GM12878 (cell line): Measurements from ENCODE around the gene DRD1. TPM values are rescaled to one million over a fixed set of nuclear protein-coding genes. Genes with fewer than 3 reads are reported as not detected.

ENCODE experiments used
- ATAC-seq: fragments of 200-7000 bp; cut with Tn5 transposase; 3 replicates; pipeline ENCODE4 v1.9.1; 2020; ENCODE audit warnings: mild to moderate bottlenecking, moderate library complexity
- BruUV-seq: library from RNA; stranded (reverse); fragments of 400-500 nt; replicated peaks from 2 replicates; lab custom pipeline; 2021; lab: Mats Ljungman, UMichigan
- CTCF ChIA-PET: fragments of 300-600 bp; sonication (Branson Sonifier 250); formaldehyde crosslinking; extraction: SDS; loops from one replicate; lab custom pipeline; 2021; ENCODE audit warnings: inconsistent platforms; lab: Yijun Ruan, JAX
- POLR2A ChIA-PET: fragments of 350-600 bp; formaldehyde crosslinking; extraction: SDS; loops from one replicate; lab custom pipeline; 2021; ENCODE audit warnings: inconsistent platforms; lab: Charles Lee
- RAD21 ChIA-PET: fragments of 300-600 bp; sonication (Branson Sonifier 250); formaldehyde crosslinking; loops from one replicate; lab custom pipeline; 2023; ENCODE audit warnings: antibody characterized with exemption; ENCODE audit not compliant: unreplicated experiment; lab: Charles Lee
- SMC1A ChIA-PET: fragments of 300-600 bp; sonication (Branson Sonifier 250); formaldehyde crosslinking; loops from one replicate; lab custom pipeline; 2023; ENCODE audit not compliant: unreplicated experiment, uncharacterized antibody; lab: Charles Lee
- DNase-seq: peaks from one replicate; pipeline ENCODE4 v3.0.0-alpha.2; 2011; ENCODE audit warnings: low read depth, low spot score
- FAIRE-seq: peaks from 3 replicates; lab custom pipeline; 2011; peaks lifted over from hg19 to GRCh38; lab: Jason Lieb, UNC
- H2AFZ ChIP-seq: 2 replicates; pipeline ENCODE4 v1.6.0; 2011; ENCODE audit warnings: low read depth, low read length, control low read depth; ENCODE audit not compliant: control insufficient read depth
- H3K27ac ChIP-seq: 2 replicates; pipeline ENCODE4 v1.5.1; 2011; ENCODE audit warnings: control low read depth; ENCODE audit not compliant: control insufficient read depth, insufficient read depth
- H3K27me3 ChIP-seq, 2 experiments: replicated peaks in 1 of 2; 2 replicates each; pipeline versions ENCODE4 v1.6.0 to v1.6.1; 2011; ENCODE audit warnings: low read length in 1 of 2; ENCODE audit not compliant: control insufficient read depth in 2 of 2, insufficient read depth in 2 of 2
- H3K36me3 ChIP-seq, 2 experiments: 2 replicates each; pipeline ENCODE4 v1.5.1; 2011; ENCODE audit warnings: low read length in 1 of 2; ENCODE audit not compliant: control insufficient read depth in 2 of 2, insufficient read depth in 2 of 2
- H3K4me1 ChIP-seq: 2 replicates; pipeline ENCODE4 v1.6.1; 2011; ENCODE audit warnings: mild to moderate bottlenecking, low read length, moderate library complexity, mixed read lengths; ENCODE audit not compliant: control insufficient read depth, insufficient read depth
- H3K4me2 ChIP-seq: 2 replicates; pipeline ENCODE4 v1.6.0; 2011; ENCODE audit warnings: control low read depth; ENCODE audit not compliant: control insufficient read depth, insufficient read depth
- H3K4me3 ChIP-seq: fragments of 200-600 bp; sonication (generic); 2 replicates; pipeline ENCODE4 v1.5.1; 2016
- H3K79me2 ChIP-seq: 2 replicates; pipeline ENCODE4 v1.6.0; 2011; ENCODE audit warnings: low read length; ENCODE audit not compliant: control insufficient read depth, insufficient read depth
- H3K9ac ChIP-seq: 2 replicates; pipeline ENCODE4 v1.8.0; 2011; ENCODE audit warnings: low read length, control low read depth, mixed read lengths; ENCODE audit not compliant: control insufficient read depth, insufficient read depth
- H3K9me3 ChIP-seq: replicated peaks from 3 replicates; pipeline ENCODE4 v1.5.1; 2011; ENCODE audit warnings: mild to moderate bottlenecking, low read length; ENCODE audit not compliant: control insufficient read depth, insufficient read depth
- H4K20me1 ChIP-seq: 2 replicates; pipeline ENCODE4 v1.6.0; 2011; ENCODE audit not compliant: control insufficient read depth, insufficient read depth
- ASH2L ChIP-seq: fragments of 300-600, 200-600 bp; sonication (generic); IDR thresholded peaks from 2 replicates; pipeline ENCODE4 v1.6.1; 2017; ENCODE audit warnings: low read depth, mild to moderate bottlenecking, borderline replicate concordance
- BMI1 ChIP-seq: fragments of 450-650 bp; IDR thresholded peaks from 2 replicates; pipeline ENCODE4 v1.6.1; 2016; ENCODE audit warnings: mild to moderate bottlenecking, moderate library complexity, borderline replicate concordance
- BRCA1 ChIP-seq: IDR thresholded peaks from 2 replicates; pipeline ENCODE4 v1.6.1; 2011; ENCODE audit warnings: low read depth, low read length, improper control_type of control experiment
- CHD2 ChIP-seq: IDR thresholded peaks from 2 replicates; pipeline ENCODE4 v1.6.1; 2011; ENCODE audit warnings: low read depth, low read length, improper control_type of control experiment, borderline replicate concordance
- DPF2 ChIP-seq: fragments of 450-650 bp; IDR thresholded peaks from 2 replicates; pipeline ENCODE4 v1.6.1; 2017; ENCODE audit warnings: mild to moderate bottlenecking
- FOS ChIP-seq: IDR thresholded peaks from 3 replicates; pipeline ENCODE4 v1.6.1; 2011; ENCODE audit warnings: borderline replicate concordance; ENCODE audit not compliant: insufficient read length; ENCODE audit errors: extremely low read depth
- GATAD2B ChIP-seq: fragments of 450-650 bp; conservative IDR thresholded peaks from 2 replicates; pipeline ENCODE4 v1.6.1; 2017; ENCODE audit warnings: low read depth, mild to moderate bottlenecking, moderate library complexity
- HDGF ChIP-seq: fragments of 450-650 bp; IDR thresholded peaks from 2 replicates; pipeline ENCODE4 v1.6.1; 2016; ENCODE audit warnings: antibody characterized with exemption
- IRF3 ChIP-seq: fragments of 450-650 bp; IDR thresholded peaks from 2 replicates; pipeline ENCODE4 v1.6.1; 2014; ENCODE audit warnings: mild to moderate bottlenecking
- JUND ChIP-seq: IDR thresholded peaks from 2 replicates; pipeline ENCODE4 v1.6.1; 2012; ENCODE audit warnings: low read depth, mild to moderate bottlenecking, low read length, improper control_type of control experiment, moderate library complexity
- LARP7 ChIP-seq: fragments of 450-650 bp; IDR thresholded peaks from 2 replicates; pipeline ENCODE4 v1.6.1; 2017; ENCODE audit warnings: mild to moderate bottlenecking
- MAX ChIP-seq: IDR thresholded peaks from 2 replicates; pipeline ENCODE4 v1.6.1; 2012; ENCODE audit warnings: low read depth, low read length, improper control_type of control experiment
- MEF2A ChIP-seq: IDR thresholded peaks from 2 replicates; pipeline ENCODE4 v1.6.1; 2011; ENCODE audit warnings: low read depth, mild to moderate bottlenecking, low read length, moderate library complexity; ENCODE audit not compliant: insufficient read depth
- STAT1 ChIP-seq: fragments of 450-650 bp; conservative IDR thresholded peaks from 2 replicates; pipeline ENCODE4 v1.6.1; 2014; ENCODE audit warnings: antibody characterized with exemption, mild to moderate bottlenecking
- STAT3 ChIP-seq: IDR thresholded peaks from 2 replicates; pipeline ENCODE4 v1.6.1; 2011; ENCODE audit warnings: low read depth, low read length, improper control_type of control experiment
- TCF3 ChIP-seq: IDR thresholded peaks from 2 replicates; pipeline ENCODE4 v1.6.1; 2012; ENCODE audit warnings: low read depth, mild to moderate bottlenecking, low read length, borderline replicate concordance; ENCODE audit not compliant: insufficient read depth
- TCF7 ChIP-seq: IDR thresholded peaks from 2 replicates; pipeline ENCODE4 v1.6.1; 2014; ENCODE audit warnings: antibody characterized with exemption, borderline replicate concordance
- ZNF687 ChIP-seq: fragments of 450-650 bp; IDR thresholded peaks from 2 replicates; pipeline ENCODE4 v1.6.1; 2017; ENCODE audit warnings: mild to moderate bottlenecking, moderate library complexity
- WGBS: methylation state at CpG from one replicate; pipeline ENCODE4 v1.1.6; 2016; ENCODE audit warnings: low lambda C conversion rate; ENCODE audit not compliant: insufficient replicate concordance, insufficient coverage; ENCODE audit errors: missing lambda C conversion rate; 5-methylcytosine and 5-hydroxymethylcytosine counted together
- in situ Hi-C: fragments of 300-500 bp; cut with MboI; formaldehyde crosslinking; loops from 9 replicates; pipeline ENCODE4 v1.14.3; 2018; ENCODE audit warnings: mixed read lengths
- intact Hi-C: fragments of 100-400 bp; cut with micrococcal nuclease; formaldehyde crosslinking; loops from one replicate; pipeline ENCODE4 v1.14.2; 2022; ENCODE audit not compliant: unreplicated experiment
- polyA plus RNA-seq, 11 experiments: library from polyadenylated mRNA; depleted of rRNA in 4 of 11; unstranded in 6 of 11; stranded (reverse) in 5 of 11; fragments of >200 nt; fragmentation: Nextera tagmentation in 4 of 11; fragmentation: Illumina TruSeq in 1 of 11; extraction: Ambion mirVana in 4 of 11; extraction: Trizol in 1 of 11; gene quantifications; 1 replicate in 1 of 11; 2 replicates in 10 of 11; pipeline versions ENCODE4 v1.2.1 to v1.2.3, GENCODE V29; 2011 to 2016; ENCODE audit warnings: inconsistent platforms in 2 of 11, missing spikeins in 2 of 11, low read depth in 1 of 11
- total RNA-seq, 4 experiments: library from RNA; depleted of rRNA in 3 of 4; stranded (reverse); fragments of >200 nt in 3 of 4; fragmentation: Illumina TruSeq in 1 of 4; extraction: Trizol in 1 of 4; gene quantifications; 2 replicates each; pipeline versions ENCODE4 v1.2.1 to v1.2.3, GENCODE V29; 2013 to 2021

The DRD1 gene
- total and polyA plus RNA-seq, 10 of the 15 experiments (the other 5 are each of a cell fraction or from before 2014, with no cell fraction given): not detected

- BruUV-seq: no TSS peak
- FAIRE-seq (no peak), DNase-seq (no peak), ATAC-seq (peak; percentile 91)
- POLR2A ChIA-PET: interaction anchor here (0.6 kb wide), 1 partner anchor 1575 kb away, joined by 4 read pairs; no protein-coding TSS in a partner anchor
- H3K4me1 ChIP-seq: no peaks in the 10 kb centered on the region
- peak within 1 kb of the TSS; percentile 95 for H3K4me2 ChIP-seq
- RAD21 ChIA-PET: interaction anchor here (1.0 kb wide), 1 partner anchor 9 kb away, joined by 3 read pairs; no protein-coding TSS in a partner anchor
- in situ Hi-C loops (no loop called here), intact Hi-C loops (no loop called here)
- no peaks in the 10 kb centered on the region for H3K9me3 ChIP-seq
- CTCF ChIA-PET: interaction anchor here (0.6 to 4.6 kb wide), 2 partner anchors 9 to 14 kb away, joined by 3 to 24 read pairs; no protein-coding TSS in a partner anchor
- H3K9ac ChIP-seq: peak within 1 kb of the TSS; percentile 76
- 0 out of 4 replicates have a peak, but pooled peaks cover 0 to 2% of the 10 kb centered on the region in 2 experiments for H3K27me3 ChIP-seq
- WGBS: under 1% methylated on average over 61 of the region's 94 CpGs
- SMC1A ChIA-PET: no interaction called here
- H2AFZ ChIP-seq: peak within 1 kb of the TSS; percentile 79
- peaks cover 0 to 3% of the 10 kb centered on the region in 2 experiments; a peak in 1 of 4 replicates for H3K36me3 ChIP-seq
- H3K27ac ChIP-seq: peak within 1 kb of the TSS; percentile 66
- H3K4me3 ChIP-seq: peak within 1 kb of the TSS; percentile 75
- peaks cover 48% of the 10 kb centered on the region for H3K79me2 ChIP-seq
- no peaks in the 10 kb centered on the region; the same call in 1 of the 2 replicates for H4K20me1 ChIP-seq
- peak; percentile 72 for TF ChIP-seq ZNF687
- no peak for TF ChIP-seq MAX
- TF ChIP-seq DPF2: peak; percentile 78
- peak; percentile 90 for TF ChIP-seq GATAD2B
- no peak for TF ChIP-seq BRCA1
- TF ChIP-seq TCF3: no peak
- no peak for TF ChIP-seq TCF7
- no peak for TF ChIP-seq MEF2A
- no peak for TF ChIP-seq IRF3
- TF ChIP-seq JUND: no peak
- no peak for TF ChIP-seq BMI1
- no peak for TF ChIP-seq ASH2L
- TF ChIP-seq HDGF: no peak
- TF ChIP-seq STAT1: no peak
- TF ChIP-seq LARP7: peak; percentile 92
- no peak for TF ChIP-seq STAT3
- TF ChIP-seq FOS: no peak
- 0 out of 2 replicates have a peak, but pooled peaks have one; percentile 4 for TF ChIP-seq CHD2
These were observed 34.6 kb upstream of the DRD1 start, which contains the start of gene SFXN1 for GRCh38 chr5:175478384-175479124. TSS of gene SFXN1 (plus strand) at chr5:175478560. CDS start at chr5:175492104, 13,544 bp downstream.
